Measurements from ENCODE around the gene SLC35E1. TPM values are rescaled to one million over a fixed set of nuclear protein-coding genes. Genes with fewer than 3 reads are reported as not detected.

Gene SLC35E1
- total and polyA plus RNA-seq, 2 of the 13 experiments (the other 11 are each of a cell fraction or from before 2014, with no cell fraction given): 21.2 to 46.5 TPM

- peak; percentile 66; the same call in 1 of the 2 replicates for TF ChIP-seq SMAD9 (CRISPR knock-in tag; IDR thresholded peaks at IDR 0.05)
- no peak for TF ChIP-seq ZMAT5 (CRISPR knock-in tag; IDR thresholded peaks at IDR 0.05; ENCODE audit: borderline replicate concordance, low read depth)
- TF ChIP-seq ZNF609 (CRISPR knock-in tag; IDR thresholded peaks at IDR 0.05; ENCODE audit: borderline replicate concordance): peak; percentile 29; the same call in 1 of the 2 replicates
- TF ChIP-seq, protein P1, sequence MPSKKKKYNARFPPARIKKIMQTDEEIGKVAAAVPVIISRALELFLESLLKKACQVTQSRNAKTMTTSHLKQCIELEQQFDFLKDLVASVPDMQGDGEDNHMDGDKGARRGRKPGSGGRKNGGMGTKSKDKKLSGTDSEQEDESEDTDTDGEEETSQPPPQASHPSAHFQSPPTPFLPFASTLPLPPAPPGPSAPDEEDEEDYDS (CRISPR knock-in tag; IDR thresholded peaks at IDR 0.05): peak; percentile 68; the same call in 1 of the 2 replicates
- TF ChIP-seq ZNF557 (CRISPR knock-in tag; IDR thresholded peaks at IDR 0.05): no peak
- TF ChIP-seq ZNF589 (CRISPR knock-in tag; conservative IDR thresholded peaks at IDR 0.05): no peak
- no peak for TF ChIP-seq REXO4 (CRISPR knock-in tag; IDR thresholded peaks at IDR 0.05; ENCODE audit: borderline replicate concordance)
- TF ChIP-seq NR2F2 (IDR thresholded peaks at IDR 0.05; ENCODE audit: borderline replicate concordance, low read depth): no peak
- TF ChIP-seq JUND (CRISPR knock-in tag; IDR thresholded peaks at IDR 0.05): no peak
- no peak for TF ChIP-seq ARID3A (IDR thresholded peaks at IDR 0.05; ENCODE audit: low read depth, low read length)
- TF ChIP-seq JUN (CRISPR knock-in tag; IDR thresholded peaks at IDR 0.05): 0 out of 2 replicates have a peak, but pooled peaks have one; percentile 20
- no peak for TF ChIP-seq RARG (CRISPR knock-in tag; IDR thresholded peaks at IDR 0.05; ENCODE audit: low read depth)
- TF ChIP-seq HMGXB4 (CRISPR knock-in tag; IDR thresholded peaks at IDR 0.05; ENCODE audit: borderline replicate concordance in 1 of 2, low read depth in 1 of 2): peak in 1 of 2 experiments; percentile 30; a peak in 1 of 4 replicates
- peak; percentile 89 for TF ChIP-seq SIX4 (CRISPR knock-in tag; IDR thresholded peaks at IDR 0.05)
- TF ChIP-seq TAF1 (CRISPR knock-in tag; IDR thresholded peaks at IDR 0.05): peak; percentile 98
- peak; percentile 83 for TF ChIP-seq ZNF766 (CRISPR knock-in tag; IDR thresholded peaks at IDR 0.05; ENCODE audit: borderline replicate concordance)
- TF ChIP-seq ZSCAN30 (CRISPR knock-in tag; IDR thresholded peaks at IDR 0.05): no peak
Measured at GRCh38 chr19:16572332-16573211, at the start of gene SLC35E1 (continued).

Data from HepG2 (cell line).